Activated CD8-positive, alpha-beta memory T cell treated with anti-CD3 and anti-CD28 coated beads, Interleukin-2, amount 50 U/mL, for 1 hour (primary cell): Measurements from ENCODE around the gene BRD9.
"Not testable (repeated sequence)": the region's sequence is repeated elsewhere in the genome, so short reads cannot be mapped to it uniquely, and the experiment has no call there.

Experiments used
- DNase-seq: peaks from one replicate; pipeline ENCODE4 v3.0.0-alpha.2; 2020; ENCODE audit errors: extremely low read depth

BRD9 gene

DNA sequence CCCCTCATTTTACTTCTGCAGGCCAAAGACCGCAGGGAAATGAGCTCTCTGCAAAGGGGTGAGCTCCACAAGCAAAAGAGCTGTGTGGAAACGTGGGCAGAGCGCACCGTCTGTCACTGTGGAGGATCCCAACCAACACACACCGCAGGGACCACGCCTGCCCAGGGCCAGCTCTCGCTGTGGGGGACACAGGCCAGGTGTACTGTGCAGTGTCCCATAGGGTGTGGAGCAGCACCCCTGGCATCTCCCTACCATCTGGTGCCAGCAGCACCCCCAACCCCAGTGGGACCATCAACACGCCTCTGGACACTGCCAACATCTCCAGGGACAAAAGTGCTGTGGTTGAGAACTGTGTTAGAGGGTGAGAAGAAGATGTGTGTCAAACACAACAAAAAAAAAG, 13.9 kb downstream of the BRD9 start:
- DNase-seq: not testable (repeated sequence)

DNA sequence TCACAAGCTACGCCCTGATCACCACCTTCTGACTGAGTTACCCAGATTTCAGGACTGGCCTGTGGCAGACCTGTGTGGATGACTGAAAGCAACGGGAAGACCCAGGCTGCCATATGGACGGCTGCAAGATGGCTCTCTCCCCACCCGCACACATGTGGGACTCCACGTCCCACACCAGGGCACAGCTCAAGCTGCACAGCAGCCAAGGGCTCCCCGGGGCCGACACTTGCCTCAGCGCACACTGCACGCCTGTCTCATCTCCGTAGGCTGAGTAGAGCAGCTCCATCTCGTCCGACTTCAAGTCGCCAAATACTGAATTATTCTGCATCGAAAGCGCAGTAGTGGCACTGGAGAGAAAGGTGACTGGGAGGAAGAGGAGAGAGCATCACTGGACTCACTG, 14.5 kb downstream of the BRD9 start:
- no peak for DNase-seq

DNA sequence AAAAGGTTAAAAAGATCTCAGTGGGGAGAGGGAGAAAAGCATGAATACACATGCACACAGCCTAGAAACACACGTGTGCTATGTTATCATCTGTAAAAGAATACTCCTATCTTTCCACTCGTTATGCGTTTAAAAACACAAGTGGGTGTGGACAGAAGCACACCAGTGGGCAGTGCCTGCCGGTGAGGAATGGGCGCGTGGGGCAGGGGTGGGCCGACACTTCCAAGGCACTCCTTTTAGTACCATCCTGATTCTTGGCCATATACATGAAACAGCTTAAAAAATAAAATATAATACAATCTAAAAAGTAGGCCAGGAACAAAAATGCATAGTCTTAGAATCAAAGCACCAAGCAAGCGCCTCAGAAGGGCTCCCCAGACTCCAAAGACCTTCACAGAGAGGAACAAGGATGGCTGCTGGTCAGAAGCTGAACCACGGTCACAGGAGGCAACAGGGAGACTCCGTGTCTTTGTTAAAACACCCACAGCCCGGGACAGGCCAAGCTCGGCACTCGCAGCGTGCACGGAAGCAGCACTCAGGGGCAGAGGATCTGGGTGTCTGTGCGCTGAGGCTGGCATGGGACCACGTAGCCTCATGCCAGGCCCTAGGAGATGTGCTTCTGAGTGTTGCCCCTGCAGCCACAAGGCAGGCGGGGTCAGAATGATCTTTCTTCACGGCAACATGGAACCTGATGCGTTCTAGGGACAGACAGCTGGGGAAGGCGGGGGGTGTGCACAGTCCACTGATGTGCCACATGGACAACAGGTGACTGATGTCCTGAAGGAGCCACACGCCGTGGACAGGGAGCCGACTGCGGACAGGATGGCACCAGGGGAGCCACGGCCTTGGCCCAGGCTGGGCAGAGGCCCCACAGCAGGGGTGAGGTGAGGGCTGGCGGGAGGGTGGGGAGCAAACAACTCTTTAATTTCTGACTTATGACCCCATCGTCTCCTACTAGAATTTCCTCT, 15.9 kb downstream of the BRD9 start:
- DNase-seq: no peak

DNA sequence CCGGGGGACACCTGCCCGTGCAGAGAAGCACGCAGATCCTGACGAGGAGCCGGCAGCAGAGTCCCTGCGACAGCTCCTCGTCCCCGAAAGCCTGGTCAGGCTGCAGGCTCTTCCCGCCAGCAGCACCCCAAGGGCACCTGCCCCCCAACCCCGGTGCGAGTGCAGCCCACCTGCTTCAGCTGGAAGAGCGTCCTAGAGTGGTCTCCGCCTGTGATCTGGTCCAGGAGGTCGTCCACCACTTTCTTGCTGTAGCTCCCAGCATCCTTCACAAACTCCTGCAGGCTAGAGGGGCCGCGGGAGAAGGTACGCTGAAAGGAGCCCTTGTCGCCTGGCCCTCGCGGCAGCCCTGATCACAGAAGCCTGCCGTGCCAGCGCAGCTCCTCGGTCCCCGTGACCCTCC, 16.7 kb downstream of the BRD9 start:
- no peak for DNase-seq

DNA sequence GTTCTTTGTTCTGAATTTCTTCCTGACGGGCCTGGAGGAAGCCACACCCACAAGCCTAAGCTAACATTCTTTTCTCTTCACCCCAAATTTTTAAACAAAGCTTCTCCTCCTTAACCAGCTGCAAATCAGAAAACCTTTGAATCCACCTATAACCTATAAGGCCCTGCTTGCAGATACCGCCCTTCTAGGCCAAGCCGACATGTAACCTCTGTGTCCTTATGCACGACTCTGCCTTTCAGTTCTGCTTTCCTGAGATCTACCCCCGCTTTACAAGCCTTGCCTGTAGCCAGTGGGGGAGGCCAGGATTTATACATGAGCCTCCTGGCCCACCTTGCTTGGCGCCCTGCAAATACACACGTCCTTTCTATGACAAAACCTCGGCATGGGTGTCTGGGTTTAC, 19.3 kb downstream of the BRD9 start:
- DNase-seq: no peak

DNA sequence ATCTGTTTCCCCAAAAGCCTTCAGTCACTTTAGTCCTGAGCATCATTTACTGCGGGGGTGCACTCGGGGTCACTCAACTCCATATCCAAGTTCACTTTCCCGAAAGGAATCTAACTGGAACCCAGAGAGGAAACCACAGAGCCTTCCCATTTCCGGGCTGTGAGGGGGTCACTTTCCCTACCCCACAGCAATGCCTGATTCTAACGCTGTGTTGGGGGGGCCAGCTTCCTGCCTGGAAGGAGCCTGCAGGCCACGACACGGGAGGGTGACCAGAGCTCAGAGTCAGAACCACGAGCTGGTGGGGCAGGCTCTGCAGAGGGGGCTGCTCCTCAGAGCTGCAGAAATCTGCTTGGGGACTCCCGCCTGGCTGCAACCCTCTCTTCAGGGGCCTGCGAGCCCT, 20.3 kb downstream of the BRD9 start:
- DNase-seq: no peak

DNA sequence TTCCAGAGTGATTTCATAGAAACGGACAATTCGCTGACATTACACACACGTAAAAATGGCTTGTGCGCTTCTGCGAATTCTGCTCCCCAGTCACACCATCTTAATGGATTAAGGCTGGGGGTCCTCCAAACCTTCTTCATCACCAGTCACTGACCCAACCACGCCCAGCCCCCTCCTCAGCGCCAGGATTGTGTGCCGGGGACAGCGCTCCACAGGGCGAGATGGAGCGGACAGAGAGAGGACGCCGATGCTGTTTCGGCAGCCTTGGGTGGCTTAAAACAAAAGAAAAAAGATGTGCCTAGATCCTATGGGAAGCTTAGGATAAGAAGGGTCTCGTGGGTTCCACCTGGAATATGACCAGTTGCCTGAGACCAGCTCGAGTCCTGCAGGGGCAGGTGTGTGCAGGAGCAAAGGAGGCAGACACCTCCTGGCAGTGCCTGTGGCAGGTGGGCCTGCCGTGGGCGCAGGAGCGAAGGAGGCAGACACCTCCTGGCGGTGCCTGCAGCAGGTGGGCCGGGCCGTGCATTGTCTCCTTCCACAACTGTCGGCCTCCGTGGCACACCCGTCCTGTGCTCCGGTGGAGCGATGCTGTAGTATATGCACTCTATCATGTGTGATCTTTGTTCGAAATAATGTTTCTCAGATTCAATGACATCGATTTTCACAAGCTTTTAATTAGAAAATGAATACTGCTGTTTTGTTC, 20.9 kb downstream of the BRD9 start:
- no peak for DNase-seq

DNA sequence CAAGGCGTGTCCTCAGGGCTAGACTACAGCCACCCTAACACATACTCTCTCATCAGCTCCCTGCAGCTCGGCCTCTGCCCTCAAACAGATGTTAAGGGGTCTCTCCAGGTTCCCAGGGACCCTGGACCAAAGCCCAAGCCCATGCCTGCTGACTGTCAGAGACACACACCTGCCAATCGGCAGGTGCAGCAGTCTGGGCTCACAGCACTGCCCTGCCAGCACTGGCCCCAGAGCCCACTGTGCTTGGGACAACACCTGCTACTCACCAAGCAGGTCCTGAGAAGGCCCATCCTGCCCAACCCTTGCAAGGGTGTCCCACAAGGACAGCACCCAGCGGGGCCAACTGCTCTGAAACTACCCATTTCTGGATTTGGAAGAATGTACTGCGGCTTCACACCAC, 21.6 kb downstream of the BRD9 start:
- no peak for DNase-seq

DNA sequence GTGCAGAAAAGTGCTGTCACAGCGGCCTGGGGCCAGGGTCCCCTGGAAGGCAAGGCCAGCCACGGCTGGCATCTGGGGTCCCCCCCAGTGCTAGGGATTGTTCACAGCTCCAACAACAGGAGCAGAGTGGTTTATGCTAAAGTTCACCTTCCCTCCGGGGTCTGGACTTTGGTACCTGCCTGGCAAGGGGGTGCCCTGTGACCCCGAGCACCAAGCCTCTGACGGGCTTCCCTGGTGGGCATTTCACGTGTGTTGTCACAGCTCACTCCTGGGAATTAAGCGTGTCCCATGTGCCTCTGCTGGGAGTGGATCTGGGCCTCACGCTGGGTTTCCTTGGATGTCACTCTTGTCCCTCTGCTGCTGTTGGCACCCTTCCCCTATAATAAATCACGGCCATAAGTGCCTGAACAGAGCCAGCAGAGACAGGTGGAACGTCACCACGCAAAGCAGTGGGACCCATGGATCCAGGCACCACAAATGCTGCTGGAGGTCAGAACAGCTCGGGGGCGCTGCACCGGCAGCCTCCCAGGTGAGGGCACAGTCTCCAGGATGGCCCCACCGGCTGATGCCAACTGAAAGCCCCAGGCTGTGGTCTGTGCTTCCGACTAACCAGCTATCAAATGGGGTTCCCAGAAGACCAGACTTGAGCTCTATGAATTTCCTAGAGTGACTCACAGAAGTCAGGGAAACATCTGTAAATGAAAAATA, 24.0 kb downstream of the BRD9 start:
- no peak for DNase-seq

DNA sequence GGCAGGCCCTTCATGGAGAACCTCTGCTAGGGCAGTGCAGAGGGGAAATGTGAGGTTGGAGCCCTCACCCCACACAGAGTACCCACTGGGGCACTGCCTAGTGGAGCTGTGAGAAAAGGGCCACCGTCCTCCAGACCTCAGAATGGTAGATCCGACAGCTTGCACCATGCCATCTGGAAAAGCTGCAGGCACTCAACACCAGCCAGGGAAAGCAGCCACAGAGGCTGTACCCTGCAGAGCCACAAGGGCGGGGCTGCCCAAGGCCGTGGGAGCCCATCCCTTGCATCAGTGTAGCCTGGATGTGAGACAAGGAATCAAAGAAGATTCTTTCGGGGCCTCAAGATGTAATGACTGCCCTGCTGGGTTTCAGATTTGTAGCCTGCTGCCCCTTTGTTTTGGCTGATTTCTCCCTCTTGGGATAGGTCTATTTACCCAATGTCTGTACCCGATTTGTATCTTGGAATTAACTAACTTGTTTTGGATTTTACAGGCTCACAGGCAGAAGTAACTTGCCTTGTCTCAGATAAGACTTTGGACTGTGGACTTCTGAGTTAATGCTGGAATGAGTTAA, 25.2 kb downstream of the BRD9 start:
- no peak for DNase-seq

DNA sequence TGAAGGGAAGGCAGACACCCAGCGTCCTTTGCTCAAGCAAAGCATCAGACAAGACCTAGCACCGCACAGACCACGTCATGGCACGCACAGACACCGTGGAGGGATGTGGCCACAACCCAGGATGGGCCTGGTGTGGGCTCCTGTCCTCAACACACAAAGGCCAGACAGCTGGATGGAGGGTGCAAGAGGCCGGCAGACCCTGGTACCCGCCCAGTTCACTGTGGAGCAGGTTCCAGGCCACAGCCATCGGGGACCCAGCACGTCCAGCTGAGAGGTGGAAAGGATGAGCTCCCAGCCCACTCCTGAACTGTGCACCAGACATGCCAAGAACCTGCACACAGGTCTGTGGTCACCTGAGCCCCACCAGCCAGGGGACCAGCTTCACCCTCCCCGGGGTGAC, 26.8 kb downstream of the BRD9 start:
- DNase-seq: no peak

DNA sequence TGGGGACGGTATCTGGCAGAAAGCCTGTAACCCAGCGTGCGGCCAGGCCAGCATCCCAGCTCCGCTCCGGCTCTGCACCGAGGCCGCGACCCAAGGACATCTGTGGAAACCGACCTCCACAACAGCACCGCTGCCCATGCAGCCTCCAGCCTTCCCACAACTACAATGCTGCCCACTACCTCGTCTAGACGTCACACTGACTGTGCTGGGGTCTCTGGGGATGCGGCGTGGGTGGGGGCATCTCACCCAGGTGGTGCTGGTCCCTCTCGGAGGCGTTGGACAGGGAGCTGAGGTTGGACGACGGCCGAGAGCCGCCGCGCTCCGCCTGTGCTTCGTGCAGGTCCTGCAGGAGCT, 27.5 kb downstream of the BRD9 start:
- DNase-seq: no peak

DNA sequence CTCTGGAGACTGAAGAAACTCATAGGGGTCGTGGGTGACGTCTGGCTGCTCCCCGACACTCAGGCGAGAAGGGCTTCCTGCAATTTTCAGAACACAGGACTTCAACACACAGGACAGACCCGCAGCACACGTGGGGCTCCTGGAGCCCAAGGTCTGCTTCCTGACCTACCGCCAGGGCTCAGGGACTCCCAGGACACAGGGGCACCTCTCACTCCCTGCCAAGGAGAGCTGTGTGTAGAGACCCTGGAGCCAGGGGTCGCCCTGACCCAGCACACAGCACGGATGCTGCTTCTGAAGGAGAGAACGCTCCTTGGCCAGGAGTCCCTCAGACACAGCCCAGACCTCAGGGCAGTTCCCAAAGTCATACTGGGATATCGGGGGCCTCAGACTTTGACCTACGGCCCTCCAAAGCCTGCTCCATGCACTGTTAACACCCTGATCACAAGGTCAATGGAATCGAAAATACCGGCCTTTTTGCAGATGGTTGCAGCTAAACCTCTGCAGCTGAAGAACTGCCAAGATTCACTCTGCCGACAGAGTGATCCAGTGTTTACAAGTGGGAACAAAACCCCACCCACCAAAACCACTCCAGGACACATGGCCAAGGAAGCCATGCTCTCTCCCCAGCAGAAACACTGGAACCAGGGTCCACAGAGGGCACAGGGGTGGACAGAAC, 28.0 kb downstream of the BRD9 start:
- DNase-seq: no peak

DNA sequence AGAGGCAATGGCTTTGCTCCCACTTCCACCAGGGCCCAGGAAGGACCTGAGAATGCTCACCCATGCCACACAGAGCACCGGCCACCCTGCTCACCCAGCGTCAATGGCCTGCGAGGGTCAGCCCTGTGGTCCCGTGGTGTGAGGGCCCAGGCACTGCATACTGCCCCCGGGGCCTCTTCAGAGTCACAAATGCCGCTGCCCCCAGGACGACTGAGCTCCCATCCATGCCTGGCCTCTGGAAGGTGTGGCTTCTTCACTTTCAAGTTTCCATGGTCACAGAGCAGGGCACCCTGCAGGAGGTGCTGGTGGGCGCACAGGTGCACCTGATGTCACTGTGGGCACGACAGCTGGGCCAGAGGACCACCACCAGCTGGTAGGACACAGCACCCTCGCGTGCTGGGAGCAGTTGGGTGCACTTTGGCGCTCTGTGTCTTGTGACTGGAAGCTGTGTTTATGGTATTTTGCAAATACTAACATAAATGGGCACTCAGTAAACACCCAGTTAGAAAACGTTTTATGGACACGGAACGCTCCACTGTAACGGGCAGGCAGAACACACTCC, 29.3 kb downstream of the BRD9 start:
- DNase-seq: no peak

DNA sequence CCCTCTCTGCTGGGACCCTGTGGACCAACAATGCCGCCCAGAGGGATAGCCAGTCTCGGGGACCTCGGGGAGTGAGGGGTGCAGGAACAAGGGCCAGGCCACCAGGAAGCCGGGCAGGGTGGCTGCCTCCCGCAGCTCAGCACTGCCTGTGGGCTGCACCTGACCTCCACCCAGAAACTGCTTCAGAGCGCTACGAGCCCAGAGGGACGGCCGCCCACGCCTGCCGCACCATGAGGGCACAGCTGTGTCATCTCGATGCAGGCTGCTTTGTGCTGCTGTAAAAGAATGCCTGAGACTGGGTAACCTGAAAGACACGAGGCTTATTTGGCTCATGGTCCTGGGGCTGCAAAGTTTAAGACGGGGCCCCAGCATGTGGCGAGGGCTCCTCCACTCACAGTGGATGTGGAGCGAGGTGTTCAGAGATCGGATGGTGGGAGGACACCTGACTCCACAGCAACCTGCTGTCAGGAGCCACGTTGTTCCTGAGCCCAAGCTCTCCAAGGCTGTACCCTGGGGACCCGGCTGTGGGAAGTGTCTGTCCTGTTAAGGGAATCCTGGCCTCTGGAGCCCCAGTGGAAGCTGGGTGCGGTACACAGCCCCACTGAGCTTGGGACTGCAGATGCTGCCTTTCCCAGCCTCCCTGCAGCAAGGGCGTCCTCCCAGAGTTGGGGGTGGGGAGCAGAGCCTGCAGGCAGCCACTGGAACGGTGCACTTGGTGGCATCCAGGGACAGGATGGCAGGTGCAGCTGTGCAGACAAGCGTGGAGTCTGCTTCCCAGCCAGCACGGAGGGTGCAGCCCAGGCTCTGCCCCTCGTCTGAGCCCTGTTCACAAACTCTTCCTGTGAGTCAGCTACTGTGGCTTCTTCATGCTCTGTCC, 30.0 kb downstream of the BRD9 start:
- DNase-seq: no peak

DNA sequence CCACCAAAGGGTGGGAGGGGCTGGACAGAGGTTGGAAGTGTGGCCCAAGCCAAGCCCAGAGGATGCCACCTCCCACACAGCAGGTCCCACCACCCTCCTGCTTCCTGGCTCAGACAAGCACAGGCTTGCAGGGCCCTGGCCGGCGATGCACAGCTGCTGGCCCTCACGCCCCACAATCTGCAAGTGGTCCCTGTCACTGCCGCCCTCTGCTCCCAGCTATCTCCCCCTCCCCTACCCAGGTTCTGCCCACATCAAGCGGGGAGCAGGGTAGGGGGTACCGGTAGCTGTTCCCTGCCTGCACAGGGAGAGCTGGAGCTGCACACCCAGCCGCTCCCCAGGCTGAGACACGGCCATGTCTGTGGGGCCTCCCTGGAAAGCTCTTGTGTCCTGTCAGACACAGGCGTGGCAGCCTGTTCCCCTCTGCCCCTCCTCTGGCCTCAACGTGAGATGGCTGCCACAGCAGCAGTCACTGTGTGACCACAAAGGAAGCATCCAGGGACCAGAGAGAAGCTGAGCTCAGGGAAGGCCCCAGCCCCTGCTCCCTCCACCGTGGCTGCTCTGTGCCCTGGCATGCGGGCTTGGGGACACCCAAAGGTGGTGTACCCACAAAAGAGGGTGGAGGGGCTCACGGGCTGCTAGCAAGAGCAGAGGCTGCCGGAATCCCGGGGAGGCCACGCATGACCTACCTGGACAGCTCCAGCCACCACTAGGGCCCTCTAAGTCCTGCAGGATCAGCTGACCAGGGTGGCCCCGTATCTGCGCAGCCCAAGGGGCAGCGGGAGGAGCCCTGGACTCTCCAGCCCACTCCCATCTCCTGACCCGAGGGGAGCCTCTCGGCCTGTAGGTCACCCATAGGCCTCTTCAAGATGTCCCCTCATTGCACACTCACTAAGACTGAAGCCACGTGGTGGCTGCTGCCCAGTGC, 30.9 kb downstream of the BRD9 start:
- no peak for DNase-seq

DNA sequence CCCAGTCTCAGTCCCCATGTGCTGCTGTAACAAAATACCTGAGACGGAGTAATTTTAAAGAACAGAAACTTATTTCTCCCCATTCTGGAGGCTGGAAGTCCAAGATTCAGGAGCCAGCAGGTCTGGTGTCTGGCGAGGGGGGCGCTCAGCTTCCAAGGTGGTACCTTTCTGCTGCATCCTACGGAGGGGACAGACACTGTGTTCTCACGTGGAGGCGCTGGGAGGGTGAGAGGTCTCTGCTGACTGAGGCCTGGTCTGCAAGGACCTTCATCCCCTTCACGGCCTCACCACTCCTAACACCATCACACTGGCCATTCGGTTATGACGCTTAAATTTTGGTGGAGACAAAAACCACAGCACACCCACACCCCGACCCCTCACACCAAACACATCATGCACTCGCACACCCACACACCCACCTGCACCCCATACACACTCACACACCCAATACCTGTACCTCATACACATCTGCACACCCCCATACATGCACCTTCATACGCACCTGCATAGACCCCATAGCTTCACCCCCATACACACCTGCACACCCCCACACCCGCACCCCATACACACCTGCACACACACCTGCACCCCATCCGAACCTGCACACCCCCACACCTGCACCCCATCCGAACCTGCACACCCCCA, 32.0 kb downstream of the BRD9 start:
- no peak for DNase-seq

DNA sequence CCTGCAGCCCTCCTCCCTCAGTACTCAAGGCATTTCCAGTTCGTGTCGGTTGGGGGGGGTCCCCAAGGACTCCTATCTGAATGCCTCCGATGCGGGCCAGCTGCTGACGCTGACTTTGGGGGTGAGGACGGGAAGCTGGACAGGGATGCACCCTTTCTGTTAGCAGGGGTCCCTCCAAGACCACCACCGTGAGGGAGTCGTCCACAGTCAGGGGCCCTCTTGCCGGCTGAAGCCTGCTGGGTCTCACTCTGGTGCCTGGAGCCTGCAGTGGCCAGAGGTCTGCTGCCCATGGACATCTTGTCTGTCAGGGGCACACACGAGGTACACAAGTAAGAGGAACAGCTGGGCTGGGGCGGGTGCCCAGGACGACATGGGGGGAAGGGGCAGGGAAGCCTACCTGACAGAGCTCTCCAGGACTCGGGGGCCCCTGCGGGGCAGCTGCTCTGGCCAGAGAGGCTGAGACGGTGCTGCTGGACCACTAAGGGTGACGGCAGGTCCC, 32.8 kb downstream of the BRD9 start:
- no peak for DNase-seq

DNA sequence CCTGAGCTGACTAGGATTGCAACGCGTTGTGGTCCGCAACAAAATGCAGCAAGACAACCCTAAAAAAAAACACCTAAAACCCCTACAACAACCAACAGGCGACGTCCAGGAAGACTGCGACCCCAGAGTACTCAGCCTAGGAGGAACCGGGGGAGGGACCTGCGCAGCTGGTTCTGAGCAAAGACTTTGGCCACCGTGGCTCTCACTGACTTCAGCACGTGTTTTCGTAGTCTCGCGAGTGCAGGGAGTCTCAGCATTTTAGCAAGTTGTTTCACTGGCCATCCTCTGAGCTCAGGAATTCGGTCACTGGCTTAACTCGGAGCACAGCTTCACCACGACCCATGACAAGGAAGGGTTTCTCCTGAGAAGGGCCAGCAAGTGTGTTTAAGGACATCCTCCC, 33.2 kb downstream of the BRD9 start:
- no peak for DNase-seq
